H9 (cell line): Measurements from ENCODE around the gene CDCA3. TPM values are rescaled to one million over a fixed set of nuclear protein-coding genes. Genes with fewer than 3 reads are reported as not detected.

Experiments used
- DNase-seq: peaks from one replicate; pipeline ENCODE4 v3.0.0-alpha.2; 2017
- H2AFZ ChIP-seq: one replicate; pipeline ENCODE4 v1.6.1; 2013; ENCODE audit warnings: mild to moderate bottlenecking, low read length, control low read depth, moderate library complexity
- H2AK5ac ChIP-seq: 2 replicates; pipeline ENCODE4 v1.6.1; 2013; ENCODE audit warnings: low read length, control low read depth, mixed read lengths; ENCODE audit not compliant: insufficient read length
- H2BK120ac ChIP-seq: one replicate; pipeline ENCODE4 v1.6.1; 2013; ENCODE audit warnings: low read depth, mild to moderate bottlenecking, low read length, control low read depth, inconsistent platforms; ENCODE audit not compliant: poor library complexity, severe bottlenecking
- H2BK12ac ChIP-seq: 2 replicates; pipeline ENCODE4 v1.6.1; 2013; ENCODE audit warnings: low read length, control low read depth, mixed read lengths, low read depth; ENCODE audit not compliant: insufficient read length
- H2BK15ac ChIP-seq: 2 replicates; pipeline ENCODE4 v1.6.1; 2013; ENCODE audit warnings: low read depth, low read length, control low read depth
- H2BK20ac ChIP-seq: one replicate; pipeline ENCODE4 v1.6.1; 2013; ENCODE audit warnings: low read depth, mild to moderate bottlenecking, low read length, control low read depth, inconsistent platforms; ENCODE audit not compliant: poor library complexity, severe bottlenecking
- H2BK5ac ChIP-seq: 2 replicates; pipeline ENCODE4 v1.6.1; 2013; ENCODE audit warnings: low read length, control low read depth, mixed read lengths; ENCODE audit not compliant: insufficient read length
- H3K14ac ChIP-seq: 2 replicates; pipeline ENCODE4 v1.6.1; 2013; ENCODE audit warnings: low read length, control low read depth; ENCODE audit not compliant: insufficient read depth
- H3K18ac ChIP-seq: 2 replicates; pipeline ENCODE4 v1.6.1; 2013; ENCODE audit warnings: low read depth, mild to moderate bottlenecking, mixed read lengths, low read length, control low read depth; ENCODE audit not compliant: insufficient read length
- H3K23ac ChIP-seq: 2 replicates; pipeline ENCODE4 v1.6.1; 2013; ENCODE audit warnings: low read length, control low read depth, mixed read lengths, low read depth; ENCODE audit not compliant: insufficient read length
- H3K23me2 ChIP-seq: 2 replicates; pipeline ENCODE4 v1.6.1; 2013; ENCODE audit warnings: low read depth, mild to moderate bottlenecking, mixed read lengths, low read length, control low read depth; ENCODE audit not compliant: insufficient read length, poor library complexity, severe bottlenecking
- H3K27ac ChIP-seq: 2 replicates; pipeline ENCODE4 v1.5.1; 2013; ENCODE audit warnings: low read length, control low read depth, mixed read lengths, low read depth; ENCODE audit not compliant: insufficient read length
- H3K27me3 ChIP-seq: 2 replicates; pipeline ENCODE4 v1.6.1; 2013; ENCODE audit warnings: low read length, control low read depth, inconsistent platforms; ENCODE audit not compliant: insufficient read depth
- H3K4ac ChIP-seq: 2 replicates; pipeline ENCODE4 v1.6.1; 2013; ENCODE audit warnings: low read depth, mild to moderate bottlenecking, control low read depth, inconsistent platforms, low read length, moderate library complexity
- H3K4me1 ChIP-seq: 2 replicates; pipeline ENCODE4 v1.6.1; 2013; ENCODE audit warnings: low read length, control low read depth, inconsistent platforms; ENCODE audit not compliant: insufficient read depth
- H3K4me2 ChIP-seq: 2 replicates; pipeline ENCODE4 v1.6.1; 2013; ENCODE audit warnings: low read length, control low read depth, mixed read lengths; ENCODE audit not compliant: insufficient read length, insufficient read depth
- H3K56ac ChIP-seq: 2 replicates; pipeline ENCODE4 v1.6.1; 2013; ENCODE audit warnings: low read depth, mild to moderate bottlenecking, mixed read lengths, low read length, control low read depth; ENCODE audit not compliant: insufficient read length
- H3K79me1 ChIP-seq: 2 replicates; pipeline ENCODE4 v1.6.1; 2013; ENCODE audit warnings: low read depth, mild to moderate bottlenecking, moderate library complexity, low read length, control low read depth, inconsistent platforms; ENCODE audit not compliant: insufficient read depth, poor library complexity, severe bottlenecking
- H3K79me2 ChIP-seq: 2 replicates; pipeline ENCODE4 v1.6.1; 2013; ENCODE audit warnings: low read length, control low read depth, inconsistent platforms; ENCODE audit not compliant: insufficient read depth
- H3K9ac ChIP-seq: 2 replicates; pipeline ENCODE4 v1.6.1; 2013; ENCODE audit warnings: low read length, control low read depth, mixed read lengths; ENCODE audit not compliant: insufficient read length; ENCODE audit errors: extremely low read depth
- H3K9me3 ChIP-seq: one replicate; pipeline ENCODE4 v1.6.1; 2013; ENCODE audit warnings: low read depth, low read length, inconsistent platforms; ENCODE audit not compliant: control insufficient read depth
- H3T11ph ChIP-seq: one replicate; pipeline ENCODE4 v1.6.1; 2013; ENCODE audit warnings: mild to moderate bottlenecking, low read length, control low read depth, inconsistent platforms
- H4K20me1 ChIP-seq: one replicate; pipeline ENCODE4 v1.6.1; 2013; ENCODE audit not compliant: control insufficient read depth, insufficient read length, insufficient read depth
- H4K5ac ChIP-seq: 2 replicates; pipeline ENCODE4 v1.6.1; 2013; ENCODE audit warnings: low read depth, mild to moderate bottlenecking, mixed read lengths, low read length, control low read depth; ENCODE audit not compliant: insufficient read length
- H4K8ac ChIP-seq: replicated peaks from 2 replicates; pipeline ENCODE4 v1.6.1; 2013; ENCODE audit warnings: low read length, control low read depth, mixed read lengths, low read depth; ENCODE audit not compliant: insufficient read length
- H4K91ac ChIP-seq: 2 replicates; pipeline ENCODE4 v1.6.1; 2013; ENCODE audit warnings: low read depth, mild to moderate bottlenecking, moderate library complexity, mixed read lengths, low read length, control low read depth; ENCODE audit not compliant: insufficient read length
- H3K27ac Mint-ChIP-seq, 3 experiments: 2 replicates in 2 of 3; 3 replicates in 1 of 3; pipeline ENCODE4 v1.8.0; 2020 to 2021; ENCODE audit warnings: mixed read lengths in 3 of 3, mild to moderate bottlenecking in 1 of 3, moderate library complexity in 1 of 3
- H3K27me3 Mint-ChIP-seq: 2 replicates; pipeline ENCODE4 v1.8.0; 2021; ENCODE audit warnings: low read depth, mild to moderate bottlenecking, moderate library complexity, mixed read lengths
- H3K36me3 Mint-ChIP-seq, 3 experiments: 2 replicates in 2 of 3; 3 replicates in 1 of 3; pipeline ENCODE4 v1.8.0; 2020 to 2021; ENCODE audit warnings: low read depth in 3 of 3, mixed read lengths in 3 of 3; ENCODE audit not compliant: insufficient read depth in 1 of 3
- H3K4me1 Mint-ChIP-seq, 2 experiments: 2 replicates each; pipeline ENCODE4 v1.8.0; 2020; ENCODE audit warnings: mixed read lengths in 2 of 2
- H3K4me3 Mint-ChIP-seq, 2 experiments: 2 replicates in 1 of 2; 3 replicates in 1 of 2; pipeline ENCODE4 v1.8.0; 2020 to 2021; ENCODE audit warnings: mild to moderate bottlenecking in 2 of 2, mixed read lengths in 2 of 2, moderate library complexity in 1 of 2
- H3K9me3 Mint-ChIP-seq, 2 experiments: 2 replicates in 1 of 2; 3 replicates in 1 of 2; pipeline ENCODE4 v1.8.0; 2020; ENCODE audit warnings: mild to moderate bottlenecking in 2 of 2, mixed read lengths in 2 of 2, moderate library complexity in 1 of 2
- WGBS: extraction: QIAGEN DNeasy Blood & Tissue Kit; methylation state at CpG from one replicate; pipeline ENCODE4 v1.1.7; 2013; ENCODE audit warnings: missing lambda C conversion rate, low lambda C conversion rate, mixed read lengths; ENCODE audit not compliant: insufficient read length; ENCODE audit errors: extremely low coverage; 5-methylcytosine and 5-hydroxymethylcytosine counted together
- total RNA-seq: library from RNA; stranded (reverse); gene quantifications from 2 replicates; pipeline ENCODE4 v1.2.1, GENCODE V29; 2021
- TF ChIP-seq, protein P1 (sequence below): fragments of 200-600 bp; sonication (generic); conservative IDR thresholded peaks from 3 replicates; pipeline ENCODE4 v1.8.0; 2021; ENCODE audit warnings: antibody characterized with exemption, mild to moderate bottlenecking

The CDCA3 gene
- total RNA-seq, 1 experiment from 2014 or later, result 45.1 TPM

- H4K91ac ChIP-seq, result no peak overlapping the region
- no peaks in the 10 kb centered on the region for H3K9me3 Mint-ChIP-seq
- H3K27me3 ChIP-seq, result no peaks in the 10 kb centered on the region
- no peak overlapping the region for H2AFZ ChIP-seq
- no CpG with 5 or more reads among the region's 4 CpGs for WGBS
- no peaks in the 10 kb centered on the region for H3K79me1 ChIP-seq
- peaks cover 2% of the 10 kb centered on the region; the same call in 1 of the 2 replicates for H3K4me1 ChIP-seq
- no peak overlapping the region for H2AK5ac ChIP-seq
- H2BK120ac ChIP-seq, result no peak overlapping the region
- peaks cover 2% of the 10 kb centered on the region; the same call in 1 of the 2 replicates for H3K79me2 ChIP-seq
- H3K4me2 ChIP-seq, result no peak overlapping the region
- peaks cover 11% of the 10 kb centered on the region for H3K23me2 ChIP-seq
- H3K4ac ChIP-seq, result no peak overlapping the region
- peaks cover 13 to 25% of the 10 kb centered on the region in 2 experiments for H3K4me1 Mint-ChIP-seq
- TF ChIP-seq, protein P1, sequence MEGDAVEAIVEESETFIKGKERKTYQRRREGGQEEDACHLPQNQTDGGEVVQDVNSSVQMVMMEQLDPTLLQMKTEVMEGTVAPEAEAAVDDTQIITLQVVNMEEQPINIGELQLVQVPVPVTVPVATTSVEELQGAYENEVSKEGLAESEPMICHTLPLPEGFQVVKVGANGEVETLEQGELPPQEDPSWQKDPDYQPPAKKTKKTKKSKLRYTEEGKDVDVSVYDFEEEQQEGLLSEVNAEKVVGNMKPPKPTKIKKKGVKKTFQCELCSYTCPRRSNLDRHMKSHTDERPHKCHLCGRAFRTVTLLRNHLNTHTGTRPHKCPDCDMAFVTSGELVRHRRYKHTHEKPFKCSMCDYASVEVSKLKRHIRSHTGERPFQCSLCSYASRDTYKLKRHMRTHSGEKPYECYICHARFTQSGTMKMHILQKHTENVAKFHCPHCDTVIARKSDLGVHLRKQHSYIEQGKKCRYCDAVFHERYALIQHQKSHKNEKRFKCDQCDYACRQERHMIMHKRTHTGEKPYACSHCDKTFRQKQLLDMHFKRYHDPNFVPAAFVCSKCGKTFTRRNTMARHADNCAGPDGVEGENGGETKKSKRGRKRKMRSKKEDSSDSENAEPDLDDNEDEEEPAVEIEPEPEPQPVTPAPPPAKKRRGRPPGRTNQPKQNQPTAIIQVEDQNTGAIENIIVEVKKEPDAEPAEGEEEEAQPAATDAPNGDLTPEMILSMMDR, result no peak
- H3K4me3 Mint-ChIP-seq, result no peak overlapping the region
- H3K14ac ChIP-seq, result no peak overlapping the region
- H3K27me3 Mint-ChIP-seq, result peaks cover 2% of the 10 kb centered on the region; the same call in 1 of the 2 replicates
- H3K27ac Mint-ChIP-seq, result peak overlapping the region in 1 of 3 experiments; percentile 39; a peak in 2 of 7 replicates
- no peak overlapping the region for H3K23ac ChIP-seq
- H2BK5ac ChIP-seq, result no peak overlapping the region
- H2BK20ac ChIP-seq, result no peak overlapping the region
- H3K56ac ChIP-seq, result no peak overlapping the region
- peaks cover 36 to 64% (median 59%) of the 10 kb centered on the region in 3 experiments for H3K36me3 Mint-ChIP-seq
- H4K5ac ChIP-seq, result no peak overlapping the region
- H2BK12ac ChIP-seq, result no peak overlapping the region
- H3K18ac ChIP-seq, result no peak overlapping the region
- H3K9ac ChIP-seq, result no peak overlapping the region
- no peak overlapping the region for H2BK15ac ChIP-seq
- no peak overlapping the region for H3K27ac ChIP-seq
- no peak overlapping the region for H4K8ac ChIP-seq
- H3T11ph ChIP-seq, result no peak overlapping the region
- H3K9me3 ChIP-seq, result no peaks in the 10 kb centered on the region
- peaks cover 2% of the 10 kb centered on the region for H4K20me1 ChIP-seq
- DNase-seq, result no peak
These were observed 19.0 kb downstream of the CDCA3 start for GRCh38 chr12:6832125-6832524.
